IMR-90 (cell line): ENCODE measurements around the gene ZNF3. TPM values are rescaled to one million over a fixed set of nuclear protein-coding genes. Genes with fewer than 3 reads are reported as not detected.
A peak's percentile ranks its signal among the peaks of the same experiment; 100 is the strongest.

Experiments
- ATAC-seq: fragments of 200-7000 bp; cut with Tn5 transposase; 2 replicates; pipeline ENCODE4 v1.9.1; 2020; ENCODE audit warnings: low read depth, mild to moderate bottlenecking, moderate library complexity
- BruUV-seq: library from RNA; stranded (reverse); fragments of 400-500 nt; replicated peaks from 2 replicates; lab custom pipeline; 2021; lab: Mats Ljungman, UMichigan
- CTCF ChIA-PET: fragments of 300-600 bp; formaldehyde crosslinking; extraction: SDS; loops from one replicate; lab custom pipeline; 2021; ENCODE audit warnings: antibody characterized with exemption; lab: Yijun Ruan, JAX
- POLR2A ChIA-PET: fragments of 300-600 bp; sonication (Branson Sonifier 250); formaldehyde crosslinking; loops from one replicate; lab custom pipeline; 2022; ENCODE audit warnings: antibody characterized with exemption; ENCODE audit not compliant: unreplicated experiment; lab: Charles Lee
- DNase-seq: peaks from one replicate; pipeline ENCODE4 v3.0.0; 2013
- H2AFZ ChIP-seq: replicated peaks from 2 replicates; pipeline ENCODE3; 2013; ENCODE audit warnings: low read length, mild to moderate bottlenecking; ENCODE audit not compliant: poor library complexity
- H2AK5ac ChIP-seq: 2 replicates; pipeline ENCODE4 v1.6.1; 2013; ENCODE audit warnings: low read depth, low read length, inconsistent platforms
- H2AK9ac ChIP-seq: replicated peaks from 2 replicates; pipeline ENCODE3; 2013; ENCODE audit warnings: mild to moderate bottlenecking, low read depth, low read length, moderate library complexity; ENCODE audit not compliant: poor library complexity
- H2BK120ac ChIP-seq: 2 replicates; pipeline ENCODE4 v1.6.1; 2013; ENCODE audit warnings: low read depth, low read length, inconsistent platforms
- H2BK15ac ChIP-seq: 3 replicates; pipeline ENCODE4 v1.6.1; 2013; ENCODE audit warnings: low read depth, low read length, inconsistent platforms
- H2BK20ac ChIP-seq: 2 replicates; pipeline ENCODE4 v1.6.1; 2013; ENCODE audit warnings: low read depth, mild to moderate bottlenecking, inconsistent platforms, low read length, moderate library complexity
- H2BK5ac ChIP-seq: 2 replicates; pipeline ENCODE4 v1.6.1; 2013; ENCODE audit warnings: mild to moderate bottlenecking, low read depth, low read length, inconsistent platforms; ENCODE audit not compliant: poor library complexity, severe bottlenecking
- H3K14ac ChIP-seq: replicated peaks from 2 replicates; pipeline ENCODE4 v1.6.1; 2013; ENCODE audit warnings: low read depth, low read length, inconsistent platforms
- H3K18ac ChIP-seq: 2 replicates; pipeline ENCODE4 v1.6.1; 2013; ENCODE audit warnings: low read depth, low read length, control low read depth
- H3K23ac ChIP-seq: 2 replicates; pipeline ENCODE4 v1.6.1; 2013; ENCODE audit warnings: low read depth, low read length, inconsistent platforms
- H3K27ac ChIP-seq: 2 replicates; pipeline ENCODE4 v1.5.1; 2013; ENCODE audit warnings: mild to moderate bottlenecking, control low read depth, low read length; ENCODE audit not compliant: insufficient read depth
- H3K27me3 ChIP-seq: 2 replicates; pipeline ENCODE4 v1.6.1; 2013; ENCODE audit warnings: low read length; ENCODE audit not compliant: control insufficient read depth, insufficient read depth
- H3K36me3 ChIP-seq: 2 replicates; pipeline ENCODE4 v1.6.1; 2013; ENCODE audit warnings: low read length, mixed read lengths; ENCODE audit not compliant: control insufficient read depth, insufficient read depth
- H3K4ac ChIP-seq: 2 replicates; pipeline ENCODE4 v1.6.1; 2013; ENCODE audit warnings: low read depth, low read length, inconsistent platforms
- H3K4me1 ChIP-seq: 2 replicates; pipeline ENCODE4 v1.6.1; 2013; ENCODE audit warnings: low read length, mixed read lengths; ENCODE audit not compliant: control insufficient read depth, insufficient read depth
- H3K4me2 ChIP-seq: 2 replicates; pipeline ENCODE4 v1.6.1; 2013; ENCODE audit warnings: low read depth, mild to moderate bottlenecking, control low read depth, low read length, moderate library complexity
- H3K4me3 ChIP-seq: 2 replicates; pipeline ENCODE4 v1.5.1; 2013; ENCODE audit warnings: low read depth, mild to moderate bottlenecking, control low read depth, low read length, moderate library complexity; ENCODE audit not compliant: insufficient read depth
- H3K56ac ChIP-seq: 2 replicates; pipeline ENCODE4 v1.6.1; 2013; ENCODE audit warnings: low read length, inconsistent platforms; ENCODE audit not compliant: insufficient read depth; ENCODE audit errors: extremely low read depth
- H3K79me1 ChIP-seq, 2 experiments: 2 replicates each; pipeline ENCODE4 v1.6.1; 2013; ENCODE audit warnings: low read length in 2 of 2, inconsistent platforms in 1 of 2, low read depth in 1 of 2
- H3K9ac ChIP-seq: 2 replicates; pipeline ENCODE4 v1.6.1; 2013; ENCODE audit warnings: low read depth, low read length, control low read depth
- H3K9me1 ChIP-seq: 2 replicates; pipeline ENCODE4 v1.6.1; 2013; ENCODE audit warnings: low read length, inconsistent platforms; ENCODE audit not compliant: insufficient read depth
- H3K9me3 ChIP-seq: 2 replicates; pipeline ENCODE4 v1.6.1; 2013; ENCODE audit warnings: low read length; ENCODE audit not compliant: control insufficient read depth, insufficient read depth
- H4K20me1 ChIP-seq: 2 replicates; pipeline ENCODE4 v1.6.1; 2013; ENCODE audit warnings: low read length, inconsistent platforms; ENCODE audit not compliant: insufficient read depth
- H4K5ac ChIP-seq: 2 replicates; pipeline ENCODE4 v1.6.1; 2013; ENCODE audit warnings: mild to moderate bottlenecking, low read depth, low read length, control low read depth
- H4K8ac ChIP-seq, 2 experiments: 2 replicates each; pipeline ENCODE4 v1.6.1; 2013; ENCODE audit warnings: low read depth in 2 of 2, low read length in 2 of 2, control low read depth in 1 of 2, inconsistent platforms in 1 of 2
- H4K91ac ChIP-seq: 2 replicates; pipeline ENCODE4 v1.6.1; 2013; ENCODE audit warnings: low read depth, low read length, inconsistent platforms; ENCODE audit not compliant: insufficient read depth
- ELK1 ChIP-seq: fragments of 150-350 bp; IDR thresholded peaks from 2 replicates; pipeline ENCODE4 v1.6.1; 2016; ENCODE audit warnings: low read depth, mild to moderate bottlenecking, low read length, moderate library complexity, borderline replicate concordance
- RCOR1 ChIP-seq: IDR thresholded peaks from 2 replicates; pipeline ENCODE4 v1.6.1; 2012; ENCODE audit warnings: mild to moderate bottlenecking, low read length, improper control_type of control experiment; ENCODE audit not compliant: insufficient replicate concordance
- WGBS, 2 experiments: methylation state at CpG; one replicate each; pipeline versions ENCODE4 v1.1.5 to v1.1.7; 2013; ENCODE audit warnings: missing lambda C conversion rate in 2 of 2; ENCODE audit not compliant: insufficient read length in 1 of 2; ENCODE audit errors: extremely low coverage in 2 of 2; 5-methylcytosine and 5-hydroxymethylcytosine counted together
- dilution Hi-C: fragments of 300-500 bp; cut with HindIII; formaldehyde crosslinking; loops from one replicate; pipeline ENCODE4 v1.14.3; 2018; ENCODE audit warnings: low sequenced_read_pairs; ENCODE audit not compliant: unreplicated experiment
- in situ Hi-C: fragments of 300-500 bp; cut with MboI; formaldehyde crosslinking; loops from 3 replicates; pipeline ENCODE4 v1.14.3; 2019; ENCODE audit warnings: low sequenced_read_pairs, inconsistent platforms, mixed read lengths
- intact Hi-C: fragments of 100-400 bp; cut with micrococcal nuclease; formaldehyde crosslinking; loops from 2 replicates; pipeline ENCODE4 v1.10.0; 2022
- polyA plus RNA-seq, 3 experiments: library from polyadenylated mRNA; depleted of rRNA; stranded (reverse); fragments of >200 nt; gene quantifications; 2 replicates each; pipeline ENCODE4 v1.2.3, GENCODE V29; 2012; ENCODE audit warnings: low replicate concordance in 1 of 3
- total RNA-seq: library from RNA; depleted of rRNA; stranded (reverse); fragments of >200 nt; gene quantifications from 2 replicates; pipeline ENCODE4 v1.2.3, GENCODE V29; 2012

The ZNF3 gene
- total and polyA plus RNA-seq, 2 of the 4 experiments (the other 2 are of a cell fraction), result 24.8 to 30.8 TPM

- no peak for TF ChIP-seq ELK1
Measured at GRCh38 chr7:100049441-100050291, 31.9 kb downstream of the ZNF3 start, which contains the start of gene ZSCAN21 (continued).

GRCh38 chr7:100048680-100049079 lies 32.8 kb downstream of the ZNF3 start:
- Histone ChIP-seq H3K9me1 (no peaks in the 10 kb centered on the region), H3K79me1 (peaks cover 12 to 29% of the 10 kb centered on the region in 2 experiments), H2AK9ac (no peak overlapping the region), H3K4me1 (peaks cover 4% of the 10 kb centered on the region; the same call in 1 of the 2 replicates), H3K23ac (no peak overlapping the region), H3K14ac (no peak overlapping the region), H4K20me1 (peaks cover 3% of the 10 kb centered on the region; the same call in 1 of the 2 replicates), H2BK120ac (no peak overlapping the region), H4K8ac (peak overlapping the region; percentile 97 to 99; a peak in 3 of 4 replicates), H3K27ac (no peak overlapping the region), H3K9ac (no peak overlapping the region), H2AFZ (no peak overlapping the region), H4K91ac (no peak overlapping the region), H4K5ac (0 out of 2 replicates have a peak overlapping the region, but pooled peaks have one; percentile 0), H2AK5ac (peak overlapping the region; percentile 40; the same call in 1 of the 2 replicates), H2BK20ac (no peak overlapping the region), H3K4me2 (no peak overlapping the region), H3K18ac (no peak overlapping the region), H3K9me3 (no peaks in the 10 kb centered on the region), H2BK5ac (no peak overlapping the region), H3K27me3 (no peaks in the 10 kb centered on the region), H2BK15ac (no peak overlapping the region), H3K36me3 (peaks cover 4% of the 10 kb centered on the region; the same call in 1 of the 2 replicates), H3K4me3 (no peak overlapping the region), H3K4ac (no peak overlapping the region; the same call in 1 of the 2 replicates), H3K56ac (no peak overlapping the region)
- POLR2A ChIA-PET, result no interaction called here
- BruUV-seq, result no TSS peak
- intact Hi-C loops (loop anchor here (1.0 to 2.0 kb wide), 2 partner anchors 14 to 52 kb away; no protein-coding TSS in a partner anchor), in situ Hi-C loops (no loop called here), dilution Hi-C loops (no loop called here)
- no peak for TF ChIP-seq ELK1
- TF ChIP-seq RCOR1, result no peak
- no peak for DNase-seq
- no peak for ATAC-seq
- 100% methylated on average over 1 of the region's 4 CpGs; no CpG with 5 or more reads in 1 of the 2 experiments for WGBS, 2 experiments
- CTCF ChIA-PET, result interaction anchor here (0.7 kb wide), 1 partner anchor 541 kb away, joined by 3 read pairs; no protein-coding TSS in a partner anchor
